ENCODE results near the gene CCDC18.

GRCh38 chr1:93132638-93133037 lies 47.9 kb upstream of the CCDC18 start:
- TF ChIP-seq POLR2AphosphoS5 (IDR thresholded peaks at IDR 0.05; ENCODE audit: low read depth, low read length) (no peak), FOXP2 (optimal IDR thresholded peaks at IDR 0.05; ENCODE audit: borderline replicate concordance, extremely low read depth, extremely low read length, insufficient read depth) (no peak), SIN3A (IDR thresholded peaks at IDR 0.05; ENCODE audit: borderline replicate concordance, insufficient read depth, low read length) (no peak), TAF1 (IDR thresholded peaks at IDR 0.05; ENCODE audit: borderline replicate concordance, insufficient read depth, low read length) (no peak), REST (IDR thresholded peaks at IDR 0.05; ENCODE audit: insufficient read depth in 1 of 2, low read depth in 2 of 2, low read length in 2 of 2) (no peak)
